Measurements from ENCODE around the gene DNAJA1. TPM values are rescaled to one million over a fixed set of nuclear protein-coding genes. Genes with fewer than 3 reads are reported as not detected.

The DNAJA1 gene
- polyA plus RNA-seq, 1 donor (not counting 4 experiments of a cell fraction or from before 2014, with no cell fraction given): 169 TPM

- Histone ChIP-seq H3K79me2 (ENCODE audit: control insufficient read depth, insufficient read depth, low read length) (peaks cover 29% of the 10 kb centered on the region), H3K9ac (ENCODE audit: control insufficient read depth, extremely low read depth, insufficient read depth, low read length) (no peak overlapping the region), H3K27ac (ENCODE audit: control insufficient read depth, insufficient read depth, low read length) (no peak overlapping the region), H3K9me1 (ENCODE audit: control insufficient read depth, extremely low read depth, insufficient read depth, low read length) (no peaks in the 10 kb centered on the region), H2AFZ (ENCODE audit: control insufficient read depth, low read length) (no peak overlapping the region), H3K4me3 (ENCODE audit: control insufficient read depth in 2 of 3, extremely low read depth in 1 of 3, insufficient read depth in 2 of 3, low read depth in 1 of 3, low read length in 3 of 3) (no peak overlapping the region), H4K20me1 (ENCODE audit: control insufficient read depth, extremely low read depth, insufficient read depth, low read length) (no peaks in the 10 kb centered on the region), H3K4me1 (ENCODE audit: control insufficient read depth, extremely low read depth, insufficient read depth, low read length) (no peaks in the 10 kb centered on the region), H3K4me2 (ENCODE audit: control insufficient read depth, extremely low read depth, insufficient read depth, low read depth, low read length) (no peak overlapping the region), H3K9me3 (ENCODE audit: control insufficient read depth, low read depth, low read length) (no peaks in the 10 kb centered on the region), H3K36me3 (ENCODE audit: control insufficient read depth in 2 of 2, extremely low read depth in 1 of 2, insufficient read depth in 2 of 2, low read length in 2 of 2) (peaks cover 24 to 29% of the 10 kb centered on the region in 2 experiments), H3K27me3 (ENCODE audit: control insufficient read depth, extremely low read depth, insufficient read depth, low read length) (no peaks in the 10 kb centered on the region)
- no peak for FAIRE-seq
- no peak for TF ChIP-seq CTCF (optimal IDR thresholded peaks at IDR 0.05 in 1 of 3, IDR thresholded peaks at IDR 0.05 in 1 of 3, conservative IDR thresholded peaks at IDR 0.05 in 1 of 3; ENCODE audit: extremely low read depth in 1 of 3, insufficient read depth in 2 of 3, low read length in 3 of 3)
- TF ChIP-seq EZH2 (IDR thresholded peaks at IDR 0.05; ENCODE audit: low read length): no peak
- no peak for DNase-seq (ENCODE audit: low read depth, low spot score)
- dilution Hi-C loops (cut with MboI; ENCODE audit: extremely low pct_ligation_motif_present, low sequenced_read_pairs): no loop called here
Observed at GRCh38 chr9:33068991-33069390, 43.9 kb downstream of the DNAJA1 start.

GRCh38 chr9:33076046-33077004 lies 51.3 kb downstream of the DNAJA1 start, which contains the start of gene SMU1:
Gene SMU1 (minus strand): TSS chr9:33076674. CDS start chr9:33076608, 66 bp downstream.
- no peaks in the 10 kb centered on the region for H3K9me1 ChIP-seq (ENCODE audit: control insufficient read depth, extremely low read depth, insufficient read depth, low read length)
- H3K9me3 ChIP-seq (ENCODE audit: control insufficient read depth, low read depth, low read length): no peaks in the 10 kb centered on the region
- H2AFZ ChIP-seq (ENCODE audit: control insufficient read depth, low read length): peak within 1 kb of the TSS; percentile 90
- peak within 1 kb of the TSS; percentile 71 to 98 (median 91) for H3K4me3 ChIP-seq (ENCODE audit: control insufficient read depth in 2 of 3, extremely low read depth in 1 of 3, insufficient read depth in 2 of 3, low read depth in 1 of 3, low read length in 3 of 3)
- peaks cover 19% of the 10 kb centered on the region for H3K4me1 ChIP-seq (ENCODE audit: control insufficient read depth, extremely low read depth, insufficient read depth, low read length)
- H4K20me1 ChIP-seq (ENCODE audit: control insufficient read depth, extremely low read depth, insufficient read depth, low read length): no peaks in the 10 kb centered on the region
- peak within 1 kb of the TSS; percentile 98 for H3K9ac ChIP-seq (ENCODE audit: control insufficient read depth, extremely low read depth, insufficient read depth, low read length)
- peak within 1 kb of the TSS; percentile 86 for H3K4me2 ChIP-seq (ENCODE audit: control insufficient read depth, extremely low read depth, insufficient read depth, low read depth, low read length)
- dilution Hi-C loops (cut with MboI; ENCODE audit: extremely low pct_ligation_motif_present, low sequenced_read_pairs): no loop called here
- H3K27me3 ChIP-seq (ENCODE audit: control insufficient read depth, extremely low read depth, insufficient read depth, low read length): no peaks in the 10 kb centered on the region
- H3K79me2 ChIP-seq (ENCODE audit: control insufficient read depth, insufficient read depth, low read length): peaks cover 42% of the 10 kb centered on the region
- peak; percentile 75 for FAIRE-seq
- H3K27ac ChIP-seq (ENCODE audit: control insufficient read depth, insufficient read depth, low read length): peak within 1 kb of the TSS; percentile 98
- peak; percentile 83 for DNase-seq (ENCODE audit: low read depth, low spot score)
- no peak for TF ChIP-seq CTCF (optimal IDR thresholded peaks at IDR 0.05 in 1 of 3, IDR thresholded peaks at IDR 0.05 in 1 of 3, conservative IDR thresholded peaks at IDR 0.05 in 1 of 3; ENCODE audit: extremely low read depth in 1 of 3, insufficient read depth in 2 of 3, low read length in 3 of 3)
- no peak for TF ChIP-seq EZH2 (IDR thresholded peaks at IDR 0.05; ENCODE audit: low read length)
- H3K36me3 ChIP-seq (ENCODE audit: control insufficient read depth in 2 of 2, extremely low read depth in 1 of 2, insufficient read depth in 2 of 2, low read length in 2 of 2): peaks cover 7 to 13% of the 10 kb centered on the region in 2 experiments

All from keratinocyte (primary cell).